ENCODE measurements around the gene DLGAP1.

DLGAP1 gene

DNA sequence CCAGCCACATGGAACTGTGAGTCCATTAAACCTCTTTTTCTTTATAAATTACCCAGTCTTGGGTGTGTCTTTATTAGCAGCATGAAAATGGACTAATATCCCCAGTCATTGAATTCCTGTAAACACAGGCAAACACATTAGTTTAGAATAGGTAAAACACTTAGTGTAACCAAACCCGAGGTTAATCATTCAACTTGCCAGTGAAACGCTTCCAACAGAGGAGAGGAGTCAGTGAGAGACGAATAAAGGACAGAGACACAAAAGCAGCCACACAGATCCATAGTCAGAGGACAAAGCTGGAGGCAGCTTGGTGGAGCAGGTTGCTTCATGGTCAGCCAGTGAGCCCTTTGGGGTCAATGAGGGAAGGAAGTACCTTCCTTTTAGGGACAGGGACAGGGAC is 657.1 kb downstream of the DLGAP1 start:
- no peak for DNase-seq

DNA sequence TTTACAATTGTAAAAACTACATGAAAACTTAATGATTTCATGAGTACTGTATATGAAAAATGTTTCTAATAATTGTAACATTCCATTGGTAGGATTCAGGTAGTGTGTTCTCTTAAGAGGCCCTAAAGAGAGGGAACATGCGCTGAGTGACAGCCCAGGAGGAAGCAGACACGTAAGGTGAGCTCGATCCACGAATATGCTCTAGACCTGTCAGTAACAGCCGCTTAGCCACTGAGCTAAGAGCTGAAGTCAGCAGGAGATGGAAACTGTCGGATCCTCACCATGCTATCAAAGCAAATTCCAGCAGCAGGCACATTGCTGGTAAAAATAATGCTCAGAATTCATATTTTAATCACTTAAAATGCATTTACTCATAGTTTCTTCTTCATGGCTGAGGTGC is 658.7 kb downstream of the DLGAP1 start:
- no peak for DNase-seq

GRCh38 chr18:3794537-3795348 is 660.4 kb downstream of the DLGAP1 start:
- peak; percentile 98 for DNase-seq

DNA sequence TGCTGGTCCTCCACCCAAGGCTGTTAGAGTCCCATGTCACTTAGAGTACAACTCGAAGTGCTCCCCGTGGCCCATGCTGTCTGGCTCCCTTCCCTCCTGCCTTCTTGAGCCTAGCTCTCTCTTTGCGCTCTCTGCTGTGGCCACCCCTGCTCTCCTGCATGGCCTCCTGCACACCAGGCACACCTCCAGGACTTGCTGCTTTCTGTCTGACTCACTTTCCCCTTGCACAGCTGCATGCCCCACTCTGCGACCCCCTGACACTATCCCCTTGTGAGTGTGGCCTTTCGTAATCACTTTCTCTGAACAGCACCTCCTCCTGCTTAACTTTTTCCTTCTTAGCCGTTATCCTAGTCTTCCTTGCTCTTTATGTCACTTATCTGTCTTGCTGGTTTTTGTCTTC is 661.6 kb downstream of the DLGAP1 start:
- DNase-seq: no peak

GRCh38 chr18:3793111-3793510 is 662.0 kb downstream of the DLGAP1 start:
- no peak for DNase-seq

DNA sequence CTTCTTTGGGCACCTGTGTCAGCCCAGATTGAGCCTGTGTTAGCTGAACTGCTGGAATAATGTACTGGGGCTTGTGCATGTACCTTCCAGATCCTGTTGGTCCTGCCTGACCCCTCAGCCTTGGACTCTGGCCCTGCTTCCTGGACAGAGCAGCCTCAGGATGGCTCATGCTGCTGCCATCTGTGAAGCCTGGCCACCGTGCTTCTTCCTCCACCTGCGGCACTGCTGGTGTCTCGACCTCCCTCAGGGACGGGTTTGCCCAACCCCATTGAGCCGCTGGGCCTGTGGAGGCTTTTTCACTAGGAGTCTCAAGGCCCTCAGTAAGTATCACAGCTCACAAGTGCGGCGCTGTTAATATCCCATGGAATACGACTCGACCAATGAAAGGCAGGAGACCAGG is 662.4 kb downstream of the DLGAP1 start:
- DNase-seq: no peak

DNA sequence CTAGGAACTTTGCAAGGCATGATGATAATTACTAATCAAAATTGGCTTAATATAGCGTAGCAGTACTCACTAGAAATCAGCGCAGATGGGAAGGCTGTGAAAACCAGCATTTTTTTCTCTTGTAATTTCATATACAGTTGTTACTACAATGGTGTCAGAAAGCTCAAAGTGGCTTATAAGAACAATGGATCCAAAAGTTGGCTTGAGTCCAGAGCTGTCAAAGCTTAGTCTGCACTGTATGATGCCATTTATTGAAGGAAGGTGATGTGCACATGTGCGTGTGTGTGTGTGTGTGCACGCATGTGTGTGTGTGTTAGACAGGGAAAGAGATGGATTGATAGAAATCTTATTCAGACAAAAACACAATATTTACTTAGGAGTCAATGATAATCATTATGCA is 663.9 kb downstream of the DLGAP1 start:
- peak; percentile 5 for DNase-seq

- peak; percentile 54 for DNase-seq
Observed at GRCh38 chr18:3790703-3791102, 664.4 kb downstream of the DLGAP1 start.

DNA sequence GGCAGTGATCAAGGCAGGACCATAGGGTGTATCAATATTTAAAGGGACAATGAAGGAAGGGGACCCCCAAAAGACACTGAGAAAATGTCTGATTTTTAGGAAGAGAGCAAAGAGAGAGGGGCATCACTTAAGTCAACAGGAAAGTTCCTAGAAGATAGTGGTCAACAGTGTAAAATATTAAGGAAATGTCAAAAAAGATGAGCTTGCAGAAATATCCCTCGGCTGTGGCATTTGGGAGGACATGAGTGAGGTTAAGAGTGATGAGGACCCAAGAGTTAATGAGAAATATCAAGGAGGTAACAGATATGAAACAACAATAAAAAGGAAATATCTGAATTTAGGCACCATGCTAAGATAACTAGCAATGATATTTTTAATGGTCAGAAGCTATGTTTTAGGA is 665.6 kb downstream of the DLGAP1 start:
- no peak for DNase-seq

GRCh38 chr18:3784949-3785348 is 670.2 kb downstream of the DLGAP1 start:
- no peak for DNase-seq

DNA sequence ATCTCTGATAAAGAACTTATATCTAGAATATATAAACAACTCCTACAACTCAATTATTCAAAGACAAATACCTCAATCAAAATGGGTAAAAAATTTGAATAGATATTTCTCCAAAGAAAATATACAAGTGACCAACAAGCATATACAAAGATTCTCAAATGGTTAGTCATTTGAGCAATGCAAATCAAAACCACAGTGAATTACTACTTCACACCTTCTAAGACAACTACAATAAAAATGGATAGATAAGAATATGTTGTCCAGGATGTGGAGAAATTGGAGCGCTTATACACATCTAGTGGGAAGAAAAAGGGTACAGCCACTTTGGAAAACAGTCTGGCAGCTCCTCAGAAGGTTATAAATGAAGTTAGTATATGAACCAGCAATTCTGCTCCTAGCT is 672.2 kb downstream of the DLGAP1 start:
- DNase-seq: peak; percentile 60

DNA sequence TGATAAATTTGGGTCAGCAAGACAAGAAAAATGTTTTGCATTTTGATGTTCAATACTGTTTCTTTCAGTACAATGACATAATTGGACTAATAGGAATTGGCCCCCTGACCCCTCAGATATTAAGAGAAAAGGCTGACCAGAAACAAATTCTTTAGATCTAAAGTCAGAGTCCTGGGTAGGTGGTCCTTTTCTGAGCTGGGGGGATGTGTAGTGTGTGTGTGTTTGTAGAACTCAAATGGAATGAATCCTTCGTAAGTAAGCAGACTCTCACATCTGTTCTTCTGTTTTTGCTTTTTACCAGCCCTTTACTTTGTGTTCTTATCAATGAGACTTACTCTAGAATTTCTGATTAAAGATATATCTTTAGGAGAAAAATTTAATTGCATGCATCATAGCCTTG is 677.4 kb downstream of the DLGAP1 start:
- DNase-seq: no peak

- no peak for DNase-seq
Observed at GRCh38 chr18:3777122-3777521, 678.0 kb downstream of the DLGAP1 start.

DNA sequence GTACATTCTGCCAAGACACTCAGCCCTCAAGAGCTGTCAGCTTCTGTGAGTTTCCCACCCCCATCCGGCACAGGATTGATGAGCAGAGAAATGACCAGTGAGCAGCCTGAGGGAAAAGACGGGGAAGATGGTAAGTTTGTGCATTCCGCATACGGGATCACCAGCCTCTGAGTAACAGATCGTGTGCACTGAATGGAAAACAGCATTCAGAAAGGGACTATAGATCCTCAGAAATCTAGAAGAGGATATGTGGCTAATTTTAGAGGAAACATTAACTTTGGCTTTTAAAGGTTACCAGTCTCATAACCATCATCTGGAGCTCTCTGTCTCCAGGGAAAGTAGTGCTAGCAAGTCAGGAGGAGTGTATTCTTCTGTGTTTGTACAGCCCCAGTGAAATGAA is 679.1 kb downstream of the DLGAP1 start:
- no peak for DNase-seq

DNA sequence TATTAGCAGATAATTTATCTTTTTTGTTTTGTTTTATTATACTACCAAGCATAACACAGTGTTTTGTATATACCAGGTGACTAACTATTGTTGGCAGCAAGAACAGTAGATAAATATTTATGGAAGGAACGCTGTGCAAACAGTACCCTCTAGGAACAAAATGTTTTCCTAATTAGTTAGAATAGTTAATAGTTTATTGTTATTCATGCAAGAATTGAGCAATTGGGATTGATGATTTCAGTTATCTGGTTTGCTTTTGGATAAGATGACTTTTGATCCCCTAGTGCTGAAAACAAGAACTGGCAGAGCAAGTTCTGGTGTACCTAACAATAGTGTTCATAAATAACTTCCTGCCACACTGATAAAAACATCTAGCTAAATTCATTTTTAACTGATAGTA is 681.8 kb downstream of the DLGAP1 start:
- DNase-seq: no peak

DNA sequence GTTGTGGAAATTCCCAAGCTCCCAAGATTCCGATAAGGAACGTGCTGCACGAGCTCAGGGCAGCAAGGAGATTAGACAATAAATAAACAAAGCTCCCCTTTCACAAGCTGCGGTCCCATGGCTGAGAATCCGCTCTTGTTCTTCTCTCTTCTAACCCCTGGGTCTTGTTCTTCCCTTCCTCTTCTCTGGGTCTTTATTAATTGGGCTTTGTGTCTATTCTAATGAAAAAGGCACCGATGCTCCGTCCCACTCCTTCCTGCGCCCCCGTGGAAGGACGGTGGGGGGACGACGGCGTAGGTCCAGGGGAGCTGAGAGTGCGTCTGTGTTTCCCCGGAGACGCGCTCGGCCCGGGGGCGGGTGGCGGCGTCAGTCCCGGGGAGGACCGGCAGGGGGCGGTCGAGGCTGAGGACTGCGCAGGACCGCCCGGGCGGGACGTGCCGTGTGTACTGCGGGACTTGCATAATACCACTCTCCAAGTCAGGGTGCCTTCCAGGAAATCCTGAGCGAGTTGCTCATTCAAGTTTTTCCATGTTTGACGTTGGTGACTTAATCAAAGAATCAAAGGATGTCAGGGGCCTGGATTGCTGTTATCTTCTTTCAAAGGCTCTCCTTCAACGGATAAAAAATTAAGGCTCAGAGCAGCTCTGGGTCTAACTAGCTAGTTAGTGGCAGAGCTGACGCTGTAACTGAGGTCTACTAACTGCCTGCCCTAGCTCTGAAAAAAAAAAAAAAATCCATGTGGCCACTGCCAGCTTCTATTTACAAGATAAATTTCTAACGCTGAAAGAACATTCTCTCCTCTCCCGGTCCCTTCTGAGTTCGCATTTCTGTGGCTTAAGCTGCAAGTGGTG is 683.8 kb downstream of the DLGAP1 start:
- DNase-seq: peak; percentile 82

- DNase-seq: no peak
Observed at GRCh38 chr18:3761266-3761665, 693.8 kb downstream of the DLGAP1 start.

DNA sequence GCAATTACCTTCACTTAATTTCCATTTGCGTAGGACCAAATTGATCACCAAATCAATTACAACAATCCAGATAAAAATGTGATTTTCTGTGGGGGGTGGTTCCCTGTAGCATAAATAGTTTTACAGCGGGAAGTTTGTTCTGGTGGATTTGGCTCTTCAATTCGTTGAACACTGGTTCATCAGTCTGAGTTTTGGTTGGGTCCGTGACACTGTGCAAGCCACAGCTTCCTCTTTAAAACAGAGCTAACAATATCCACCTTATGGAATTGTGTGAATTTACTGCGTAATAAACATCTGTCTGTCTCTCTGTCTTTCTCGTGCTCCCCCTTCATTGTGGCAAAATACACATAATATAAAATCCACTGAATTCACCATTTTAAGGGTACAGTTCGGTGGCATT is 694.4 kb downstream of the DLGAP1 start:
- DNase-seq: no peak

GRCh38 chr18:3759099-3759498 is 696.0 kb downstream of the DLGAP1 start:
- DNase-seq: no peak

GRCh38 chr18:3758531-3758930 is 696.6 kb downstream of the DLGAP1 start:
- DNase-seq: peak; percentile 17

- DNase-seq: no peak
Observed at GRCh38 chr18:3757361-3757760, 697.7 kb downstream of the DLGAP1 start.

GRCh38 chr18:3753106-3753505 is 702.0 kb downstream of the DLGAP1 start:
- no peak for DNase-seq

DNA sequence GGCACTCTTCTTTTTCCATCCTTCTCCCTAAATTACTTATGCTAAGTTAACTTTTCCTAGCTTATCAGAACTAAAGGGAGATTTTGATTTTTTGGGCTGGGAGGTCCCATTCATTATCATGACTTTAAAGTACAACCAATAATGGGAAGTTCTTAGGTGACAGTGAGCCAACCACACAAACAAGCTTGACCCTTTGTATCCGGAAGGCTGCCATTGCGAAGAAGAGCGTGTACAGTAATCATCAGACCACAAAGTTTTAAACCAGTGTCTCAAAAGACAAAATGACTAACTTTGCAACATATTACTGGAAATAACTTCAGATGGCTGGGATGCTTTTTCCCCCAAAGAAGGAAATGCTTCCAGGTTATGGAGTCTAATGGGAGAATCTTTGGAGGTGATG is 707.0 kb downstream of the DLGAP1 start:
- DNase-seq: no peak

All from NCI-H226 (cell line).